ENCODE results near the gene SRP54. TPM values are rescaled to one million over a fixed set of nuclear protein-coding genes. Genes with fewer than 3 reads are reported as not detected.

The SRP54 gene
- total RNA-seq, 1 donor from 2014 or later = 105 TPM

DNA sequence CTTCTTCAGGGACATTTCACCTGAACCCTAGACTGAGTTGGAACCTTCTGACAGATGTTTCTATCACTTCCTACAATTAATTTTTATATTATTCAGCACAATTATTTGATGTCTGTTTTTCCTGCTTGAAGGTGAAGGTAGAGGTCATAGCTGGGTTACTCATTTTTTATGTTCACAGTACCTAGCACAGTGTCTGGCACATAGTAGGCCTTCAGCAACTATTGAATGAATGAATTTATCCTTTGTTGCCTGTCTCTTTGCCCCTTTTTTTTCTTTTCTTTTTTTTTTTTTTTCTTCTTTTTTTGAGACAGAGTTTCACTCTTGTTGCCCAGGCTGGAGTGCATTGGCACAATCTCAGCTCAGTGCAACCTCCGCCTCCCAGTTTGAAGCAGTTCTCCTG is 33.8 kb downstream of the SRP54 start:
- H3K27me3 ChIP-seq = no peaks in the 10 kb centered on the region
- Mint-ChIP-seq H3K9me3 (no peaks in the 10 kb centered on the region), H3K4me1 (no peaks in the 10 kb centered on the region), H3K27me3 (ENCODE audit: insufficient read depth, low read depth) (no peaks in the 10 kb centered on the region), H3K27ac (no peak overlapping the region), H3K36me3 (peaks cover 8% of the 10 kb centered on the region), H3K4me3 (no peak overlapping the region)
- H3K4me2 ChIP-seq = no peak overlapping the region
- no peak overlapping the region for H3K4me3 ChIP-seq
- H4K20me1 ChIP-seq (ENCODE audit: low read depth) = no peaks in the 10 kb centered on the region
- no peaks in the 10 kb centered on the region for H3K79me2 ChIP-seq (ENCODE audit: low read depth)
- H3K9ac ChIP-seq = no peak overlapping the region
- TF ChIP-seq EZH2phosphoT487 (IDR thresholded peaks at IDR 0.05) (no peak), EZH2 (IDR thresholded peaks at IDR 0.05) (no peak)
- TF ChIP-seq, protein P1, sequence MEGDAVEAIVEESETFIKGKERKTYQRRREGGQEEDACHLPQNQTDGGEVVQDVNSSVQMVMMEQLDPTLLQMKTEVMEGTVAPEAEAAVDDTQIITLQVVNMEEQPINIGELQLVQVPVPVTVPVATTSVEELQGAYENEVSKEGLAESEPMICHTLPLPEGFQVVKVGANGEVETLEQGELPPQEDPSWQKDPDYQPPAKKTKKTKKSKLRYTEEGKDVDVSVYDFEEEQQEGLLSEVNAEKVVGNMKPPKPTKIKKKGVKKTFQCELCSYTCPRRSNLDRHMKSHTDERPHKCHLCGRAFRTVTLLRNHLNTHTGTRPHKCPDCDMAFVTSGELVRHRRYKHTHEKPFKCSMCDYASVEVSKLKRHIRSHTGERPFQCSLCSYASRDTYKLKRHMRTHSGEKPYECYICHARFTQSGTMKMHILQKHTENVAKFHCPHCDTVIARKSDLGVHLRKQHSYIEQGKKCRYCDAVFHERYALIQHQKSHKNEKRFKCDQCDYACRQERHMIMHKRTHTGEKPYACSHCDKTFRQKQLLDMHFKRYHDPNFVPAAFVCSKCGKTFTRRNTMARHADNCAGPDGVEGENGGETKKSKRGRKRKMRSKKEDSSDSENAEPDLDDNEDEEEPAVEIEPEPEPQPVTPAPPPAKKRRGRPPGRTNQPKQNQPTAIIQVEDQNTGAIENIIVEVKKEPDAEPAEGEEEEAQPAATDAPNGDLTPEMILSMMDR (IDR thresholded peaks at IDR 0.05) = no peak
- DNase-seq (ENCODE audit: low spot score) = no peak
- H3K27ac ChIP-seq = no peak overlapping the region
- H3K9me3 ChIP-seq (ENCODE audit: low read depth) = no peaks in the 10 kb centered on the region
- H3K36me3 ChIP-seq = peaks cover 24% of the 10 kb centered on the region
- no peaks in the 10 kb centered on the region for H3F3A ChIP-seq (ENCODE audit: low read depth)
- H3K4me1 ChIP-seq = no peaks in the 10 kb centered on the region
- no peak overlapping the region for H2AFZ ChIP-seq (replicated peaks)

DNA sequence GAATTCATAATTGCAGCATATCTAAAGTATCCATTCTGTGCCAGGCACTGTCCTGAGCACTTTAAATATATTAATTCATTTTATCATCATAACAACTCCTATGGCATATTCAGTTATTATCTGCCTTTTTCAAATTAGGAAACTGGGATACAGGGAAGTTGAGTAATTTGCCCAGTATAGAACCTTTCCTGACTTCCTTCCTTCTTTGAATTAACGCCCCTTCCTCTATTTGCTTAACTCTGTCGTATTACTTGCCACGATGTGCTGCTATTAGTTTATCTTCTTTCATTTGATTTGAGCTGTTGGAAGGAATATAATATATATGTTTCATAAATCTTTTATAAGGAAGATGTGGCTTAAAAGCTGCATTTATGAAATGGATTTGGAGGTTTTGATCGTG is 37.9 kb downstream of the SRP54 start:
- TF ChIP-seq EZH2phosphoT487 (IDR thresholded peaks at IDR 0.05) (no peak), EZH2 (IDR thresholded peaks at IDR 0.05) (no peak)
- TF ChIP-seq, protein P1 (IDR thresholded peaks at IDR 0.05) = no peak
- no peak overlapping the region for H3K27ac ChIP-seq
- H3K79me2 ChIP-seq (ENCODE audit: low read depth) = no peaks in the 10 kb centered on the region
- no peaks in the 10 kb centered on the region for H3K9me3 Mint-ChIP-seq
- H3F3A ChIP-seq (ENCODE audit: low read depth) = no peaks in the 10 kb centered on the region
- H3K4me1 Mint-ChIP-seq = no peaks in the 10 kb centered on the region
- no peak overlapping the region for H3K4me3 Mint-ChIP-seq
- peaks cover 11% of the 10 kb centered on the region for H3K36me3 Mint-ChIP-seq
- no peaks in the 10 kb centered on the region for H3K27me3 ChIP-seq
- no peaks in the 10 kb centered on the region for H3K4me1 ChIP-seq
- H3K36me3 ChIP-seq = peaks cover 14% of the 10 kb centered on the region
- H3K27ac Mint-ChIP-seq = no peak overlapping the region
- H3K9ac ChIP-seq = no peak overlapping the region
- no peaks in the 10 kb centered on the region for H3K9me3 ChIP-seq (ENCODE audit: low read depth)
- no peak overlapping the region for H3K4me2 ChIP-seq
- no peaks in the 10 kb centered on the region for H4K20me1 ChIP-seq (ENCODE audit: low read depth)
- DNase-seq (ENCODE audit: low spot score) = no peak
- no peak overlapping the region for H2AFZ ChIP-seq (replicated peaks)
- H3K27me3 Mint-ChIP-seq (ENCODE audit: insufficient read depth, low read depth) = no peaks in the 10 kb centered on the region
- H3K4me3 ChIP-seq = no peak overlapping the region

DNA sequence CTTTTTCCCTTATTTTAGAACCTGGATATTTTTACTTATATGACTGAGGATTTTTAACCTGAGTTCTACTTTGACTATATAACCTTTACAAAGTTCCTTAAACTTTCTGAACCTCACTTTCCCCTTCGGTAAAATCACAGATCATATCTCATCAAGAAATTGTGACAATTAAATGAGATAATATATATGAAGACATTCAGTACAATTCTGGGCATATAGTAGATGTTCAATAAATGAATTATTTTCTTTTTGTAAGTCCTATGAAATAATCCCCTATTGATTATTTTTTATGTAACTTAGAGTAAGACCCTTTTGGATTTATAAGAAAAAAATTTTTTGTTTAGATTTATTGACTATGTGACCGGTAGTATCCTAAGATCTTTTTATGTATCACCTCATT is 45.6 kb downstream of the SRP54 start:
- Histone ChIP-seq H3K4me3 (no peak overlapping the region), H3K27me3 (no peaks in the 10 kb centered on the region), H3K27ac (no peak overlapping the region), H3F3A (ENCODE audit: low read depth) (no peaks in the 10 kb centered on the region), H3K4me1 (no peaks in the 10 kb centered on the region), H3K9ac (no peak overlapping the region), H4K20me1 (ENCODE audit: low read depth) (no peaks in the 10 kb centered on the region), H3K79me2 (ENCODE audit: low read depth) (no peaks in the 10 kb centered on the region), H3K36me3 (peaks cover 6% of the 10 kb centered on the region), H2AFZ (replicated peaks) (no peak overlapping the region), H3K9me3 (ENCODE audit: low read depth) (no peaks in the 10 kb centered on the region), H3K4me2 (no peak overlapping the region)
- peaks cover 3% of the 10 kb centered on the region for H3K9me3 Mint-ChIP-seq
- DNase-seq (ENCODE audit: low spot score) = no peak
- H3K4me3 Mint-ChIP-seq = no peak overlapping the region
- H3K4me1 Mint-ChIP-seq = no peaks in the 10 kb centered on the region
- H3K27ac Mint-ChIP-seq = no peak overlapping the region
- H3K36me3 Mint-ChIP-seq = peaks cover 28% of the 10 kb centered on the region
- TF ChIP-seq, protein P1 (IDR thresholded peaks at IDR 0.05) = no peak
- TF ChIP-seq EZH2 (IDR thresholded peaks at IDR 0.05) (no peak), EZH2phosphoT487 (IDR thresholded peaks at IDR 0.05) (no peak)
- no peaks in the 10 kb centered on the region for H3K27me3 Mint-ChIP-seq (ENCODE audit: insufficient read depth, low read depth)

Data from neural progenitor cell (in vitro differentiated cells).